Fibroblast of lung (primary cell): Measurements from ENCODE around the gene RNASEH2C. TPM values are rescaled to one million over a fixed set of nuclear protein-coding genes. Genes with fewer than 3 reads are reported as not detected.

ENCODE experiments used
- DNase-seq, 2 donors: peaks; one replicate each; pipeline versions ENCODE4 v3.0.0 to v3.0.0-alpha.2; 2010; ENCODE audit warnings: low read depth in 2 of 2
- H2AFZ ChIP-seq: 2 replicates; pipeline ENCODE4 v1.5.1; 2012; ENCODE audit warnings: low read length, control low read depth, inconsistent platforms
- H3K27ac ChIP-seq: 2 replicates; pipeline ENCODE4 v1.5.1; 2011; ENCODE audit warnings: low read length, control low read depth; ENCODE audit not compliant: insufficient read depth
- H3K27me3 ChIP-seq: 2 replicates; pipeline ENCODE4 v1.5.1; 2011; ENCODE audit warnings: mild to moderate bottlenecking, low read length; ENCODE audit not compliant: control insufficient read depth, insufficient read depth
- H3K36me3 ChIP-seq: 2 replicates; pipeline ENCODE4 v1.5.1; 2011; ENCODE audit warnings: low read length; ENCODE audit not compliant: control insufficient read depth, insufficient read depth
- H3K4me1 ChIP-seq: 2 replicates; pipeline ENCODE4 v1.5.1; 2011; ENCODE audit warnings: low read length; ENCODE audit not compliant: control insufficient read depth, insufficient read depth; ENCODE audit errors: extremely low read depth
- H3K4me2 ChIP-seq: 2 replicates; pipeline ENCODE4 v1.5.1; 2011; ENCODE audit warnings: low read length, control low read depth; ENCODE audit not compliant: insufficient read depth; ENCODE audit errors: extremely low read depth
- H3K4me3 ChIP-seq, 4 experiments: fragments of 200-600 bp in 1 of 4; sonication (generic) in 1 of 4; replicated peaks in 1 of 4; 2 replicates each; pipeline ENCODE4 v1.5.1; 2011 to 2016; ENCODE audit warnings: low read length in 4 of 4, low read depth in 3 of 4, mild to moderate bottlenecking in 3 of 4, control low read depth in 2 of 4, inconsistent platforms in 1 of 4, mixed read lengths in 1 of 4; ENCODE audit not compliant: insufficient read depth in 1 of 4; ENCODE audit errors: control extremely low read depth in 1 of 4
- H3K79me2 ChIP-seq: 2 replicates; pipeline ENCODE4 v1.5.1; 2012; ENCODE audit warnings: mild to moderate bottlenecking, low read length, inconsistent platforms; ENCODE audit not compliant: control insufficient read depth, insufficient read depth
- H3K9ac ChIP-seq: 2 replicates; pipeline ENCODE4 v1.5.1; 2011; ENCODE audit warnings: mild to moderate bottlenecking, low read length, control low read depth; ENCODE audit not compliant: insufficient read depth
- H3K9me3 ChIP-seq: 2 replicates; pipeline ENCODE4 v1.5.1; 2012; ENCODE audit warnings: low read depth, low read length; ENCODE audit not compliant: control insufficient read depth, insufficient read depth
- H4K20me1 ChIP-seq: 2 replicates; pipeline ENCODE4 v1.5.1; 2011; ENCODE audit warnings: low read length; ENCODE audit not compliant: control insufficient read depth, insufficient read depth; ENCODE audit errors: extremely low read depth
- CTCF ChIP-seq, 2 donors: IDR thresholded peaks in 1 of 2; conservative IDR thresholded peaks in 1 of 2; 1 replicate in 1 of 2; 2 replicates in 1 of 2; pipeline ENCODE4 v1.5.1; 2011 to 2012; ENCODE audit warnings: low read length in 2 of 2, control low read depth in 1 of 2, inconsistent platforms in 1 of 2, low read depth in 1 of 2, mild to moderate bottlenecking in 1 of 2
- EZH2 ChIP-seq: IDR thresholded peaks from 2 replicates; pipeline ENCODE4 v1.5.1; 2012; ENCODE audit warnings: low read length, control low read depth, mild to moderate bottlenecking; ENCODE audit errors: missing control alignments
- polyA plus RNA-seq, 2 donors: library from polyadenylated mRNA; depleted of rRNA in 1 of 2; stranded (reverse) in 1 of 2; unstranded in 1 of 2; fragments of >200 nt; gene quantifications; 2 replicates each; pipeline ENCODE4 v1.2.1, GENCODE V29; 2011 to 2012; ENCODE audit warnings: missing spikeins in 1 of 2
- total RNA-seq: library from RNA; depleted of rRNA; stranded (reverse); fragments of >200 nt; gene quantifications from 2 replicates; pipeline ENCODE4 v1.2.1, GENCODE V29; 2014

The RNASEH2C gene
- total and polyA plus RNA-seq, 2 donors (not counting 1 experiment from before 2014, with no cell fraction given) = 12.6 to 29.1 TPM

GRCh38 chr11:65743681-65744025 is 23.1 kb upstream of the RNASEH2C start:
- no peaks in the 10 kb centered on the region for H3K4me1 ChIP-seq
- H2AFZ ChIP-seq = no peak overlapping the region
- no peak overlapping the region for H3K9ac ChIP-seq
- H3K79me2 ChIP-seq = no peaks in the 10 kb centered on the region
- no peaks in the 10 kb centered on the region for H3K36me3 ChIP-seq
- no peak overlapping the region for H3K27ac ChIP-seq
- TF ChIP-seq EZH2 = no peak
- no peak for TF ChIP-seq CTCF (conservative IDR thresholded peaks at IDR 0.05 in 1 of 2, IDR thresholded peaks at IDR 0.05 in 1 of 2; ENCODE audit: low read depth in 1 of 2, low read length in 2 of 2)
- H4K20me1 ChIP-seq = no peaks in the 10 kb centered on the region
- H3K4me2 ChIP-seq = no peak overlapping the region
- no peak for DNase-seq
- no peak overlapping the region for H3K4me3 ChIP-seq
- peaks cover 5% of the 10 kb centered on the region for H3K27me3 ChIP-seq
- no peaks in the 10 kb centered on the region for H3K9me3 ChIP-seq

GRCh38 chr11:65742353-65742752 is 21.8 kb upstream of the RNASEH2C start:
- no peak overlapping the region for H2AFZ ChIP-seq
- H3K4me1 ChIP-seq = no peaks in the 10 kb centered on the region
- H3K9ac ChIP-seq = no peak overlapping the region
- no peak for DNase-seq
- no peak overlapping the region for H3K4me2 ChIP-seq
- no peak for TF ChIP-seq CTCF (conservative IDR thresholded peaks at IDR 0.05 in 1 of 2, IDR thresholded peaks at IDR 0.05 in 1 of 2; ENCODE audit: low read depth in 1 of 2, low read length in 2 of 2)
- TF ChIP-seq EZH2 = no peak
- H3K9me3 ChIP-seq = no peaks in the 10 kb centered on the region
- no peaks in the 10 kb centered on the region for H3K79me2 ChIP-seq
- no peaks in the 10 kb centered on the region for H4K20me1 ChIP-seq
- no peak overlapping the region for H3K4me3 ChIP-seq
- H3K27ac ChIP-seq = no peak overlapping the region
- peaks cover 6% of the 10 kb centered on the region for H3K27me3 ChIP-seq
- no peaks in the 10 kb centered on the region for H3K36me3 ChIP-seq

- H3K4me3 ChIP-seq = no peak overlapping the region
- H3K79me2 ChIP-seq = no peaks in the 10 kb centered on the region
- no peaks in the 10 kb centered on the region for H4K20me1 ChIP-seq
- no peak for TF ChIP-seq EZH2
- no peak for TF ChIP-seq CTCF (conservative IDR thresholded peaks at IDR 0.05 in 1 of 2, IDR thresholded peaks at IDR 0.05 in 1 of 2; ENCODE audit: low read depth in 1 of 2, low read length in 2 of 2)
- H3K36me3 ChIP-seq = no peaks in the 10 kb centered on the region
- no peak for DNase-seq
- H3K4me1 ChIP-seq = no peaks in the 10 kb centered on the region
- H2AFZ ChIP-seq = no peak overlapping the region
- H3K27me3 ChIP-seq = peaks cover 5% of the 10 kb centered on the region
- H3K27ac ChIP-seq = no peak overlapping the region
- no peaks in the 10 kb centered on the region for H3K9me3 ChIP-seq
- no peak overlapping the region for H3K4me2 ChIP-seq
- no peak overlapping the region for H3K9ac ChIP-seq
Observed at GRCh38 chr11:65741185-65741584, 20.6 kb upstream of the RNASEH2C start.
